DND-41 (cell line): ENCODE data around the gene SEMA3E.

Experiments used
- ATAC-seq: fragments of 200-7000 bp; cut with Tn5 transposase; 3 replicates; pipeline ENCODE4 v1.9.1; 2021; ENCODE audit warnings: low read depth; ENCODE audit not compliant: insufficient read depth
- DNase-seq: peaks from one replicate; pipeline ENCODE4 v3.0.0-alpha.2; 2020
- H2AFZ ChIP-seq: 2 replicates; pipeline ENCODE4 v1.6.0; 2012; ENCODE audit warnings: low read depth, low read length
- H3K27ac ChIP-seq: 2 replicates; pipeline ENCODE4 v1.5.1; 2012; ENCODE audit warnings: low read length, inconsistent platforms
- H3K27me3 ChIP-seq: fragments of 200-600 bp; sonication (generic); 2 replicates; pipeline ENCODE4 v1.6.0; 2012; ENCODE audit warnings: low read length, mild to moderate bottlenecking, inconsistent platforms; ENCODE audit not compliant: insufficient read depth, poor library complexity
- H3K36me3 ChIP-seq: 2 replicates; pipeline ENCODE4 v1.5.1; 2012; ENCODE audit warnings: low read length, inconsistent platforms; ENCODE audit not compliant: insufficient read depth
- H3K4me1 ChIP-seq: 2 replicates; pipeline ENCODE4 v1.5.1; 2012; ENCODE audit warnings: mild to moderate bottlenecking, low read length; ENCODE audit not compliant: insufficient read depth
- H3K4me2 ChIP-seq: 2 replicates; pipeline ENCODE4 v1.6.0; 2012; ENCODE audit warnings: mild to moderate bottlenecking, moderate library complexity, low read length, inconsistent platforms; ENCODE audit not compliant: insufficient read depth
- H3K4me3 ChIP-seq, 2 experiments: fragments of 200-600 bp in 1 of 2; shearing (Covaris generic) in 1 of 2; 2 replicates each; pipeline ENCODE4 v1.5.1; 2012 to 2016; ENCODE audit warnings: inconsistent platforms in 2 of 2, low read length in 2 of 2, mild to moderate bottlenecking in 2 of 2, low read depth in 1 of 2, moderate library complexity in 1 of 2
- H3K79me2 ChIP-seq: 2 replicates; pipeline ENCODE4 v1.6.0; 2012; ENCODE audit warnings: low read length, inconsistent platforms; ENCODE audit not compliant: insufficient read depth
- H3K9ac ChIP-seq: 2 replicates; pipeline ENCODE4 v1.6.0; 2012; ENCODE audit warnings: low read depth, mild to moderate bottlenecking, inconsistent platforms, low read length, moderate library complexity
- H3K9me3 ChIP-seq: 2 replicates; pipeline ENCODE4 v1.5.1; 2012; ENCODE audit warnings: low read length, moderate library complexity, mild to moderate bottlenecking, inconsistent platforms; ENCODE audit not compliant: insufficient read depth, severe bottlenecking
- H4K20me1 ChIP-seq: 2 replicates; pipeline ENCODE4 v1.6.0; 2012; ENCODE audit warnings: low read length; ENCODE audit not compliant: insufficient read depth
- EZH2 ChIP-seq: IDR thresholded peaks from 3 replicates; pipeline ENCODE4 v1.6.1; 2012; ENCODE audit warnings: borderline replicate concordance, low read depth, mild to moderate bottlenecking, moderate library complexity, low read length, inconsistent platforms; ENCODE audit not compliant: severe bottlenecking
- TF ChIP-seq, protein P1 (sequence below): IDR thresholded peaks from 2 replicates; pipeline ENCODE4 v1.5.1; 2012; ENCODE audit warnings: borderline replicate concordance, low read length, moderate library complexity, mild to moderate bottlenecking; ENCODE audit not compliant: poor library complexity, severe bottlenecking; ENCODE audit errors: extremely low read depth

Gene SEMA3E

DNA sequence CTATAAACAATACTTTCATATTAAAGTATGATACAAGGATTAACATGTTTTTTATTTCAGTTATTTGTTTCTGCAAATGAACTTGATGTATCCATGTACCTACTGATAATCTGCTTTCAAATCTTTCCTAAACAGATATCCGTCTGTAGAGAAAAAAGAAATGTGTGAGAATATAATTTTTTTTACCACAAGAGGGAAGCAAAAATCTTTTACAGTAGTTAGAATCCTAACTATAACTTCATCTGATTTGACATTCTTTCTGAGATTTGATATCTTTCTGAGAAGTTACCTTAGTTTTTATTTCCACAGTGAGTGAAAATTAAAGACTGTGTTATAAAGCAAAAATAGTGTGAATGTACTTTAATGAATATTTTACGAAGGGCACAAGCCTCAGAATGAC lies 282.3 kb downstream of the SEMA3E start:
- no peak for TF ChIP-seq EZH2
- TF ChIP-seq, protein P1, sequence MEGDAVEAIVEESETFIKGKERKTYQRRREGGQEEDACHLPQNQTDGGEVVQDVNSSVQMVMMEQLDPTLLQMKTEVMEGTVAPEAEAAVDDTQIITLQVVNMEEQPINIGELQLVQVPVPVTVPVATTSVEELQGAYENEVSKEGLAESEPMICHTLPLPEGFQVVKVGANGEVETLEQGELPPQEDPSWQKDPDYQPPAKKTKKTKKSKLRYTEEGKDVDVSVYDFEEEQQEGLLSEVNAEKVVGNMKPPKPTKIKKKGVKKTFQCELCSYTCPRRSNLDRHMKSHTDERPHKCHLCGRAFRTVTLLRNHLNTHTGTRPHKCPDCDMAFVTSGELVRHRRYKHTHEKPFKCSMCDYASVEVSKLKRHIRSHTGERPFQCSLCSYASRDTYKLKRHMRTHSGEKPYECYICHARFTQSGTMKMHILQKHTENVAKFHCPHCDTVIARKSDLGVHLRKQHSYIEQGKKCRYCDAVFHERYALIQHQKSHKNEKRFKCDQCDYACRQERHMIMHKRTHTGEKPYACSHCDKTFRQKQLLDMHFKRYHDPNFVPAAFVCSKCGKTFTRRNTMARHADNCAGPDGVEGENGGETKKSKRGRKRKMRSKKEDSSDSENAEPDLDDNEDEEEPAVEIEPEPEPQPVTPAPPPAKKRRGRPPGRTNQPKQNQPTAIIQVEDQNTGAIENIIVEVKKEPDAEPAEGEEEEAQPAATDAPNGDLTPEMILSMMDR: no peak
- Histone ChIP-seq H2AFZ (no peak overlapping the region), H3K4me3 (no peak overlapping the region), H3K4me2 (no peak overlapping the region), H3K9me3 (no peaks in the 10 kb centered on the region), H3K36me3 (no peaks in the 10 kb centered on the region), H3K4me1 (no peaks in the 10 kb centered on the region), H4K20me1 (no peaks in the 10 kb centered on the region), H3K27me3 (no peaks in the 10 kb centered on the region), H3K79me2 (no peaks in the 10 kb centered on the region), H3K27ac (no peak overlapping the region), H3K9ac (no peak overlapping the region)
- no peak for DNase-seq
- no peak for ATAC-seq

DNA sequence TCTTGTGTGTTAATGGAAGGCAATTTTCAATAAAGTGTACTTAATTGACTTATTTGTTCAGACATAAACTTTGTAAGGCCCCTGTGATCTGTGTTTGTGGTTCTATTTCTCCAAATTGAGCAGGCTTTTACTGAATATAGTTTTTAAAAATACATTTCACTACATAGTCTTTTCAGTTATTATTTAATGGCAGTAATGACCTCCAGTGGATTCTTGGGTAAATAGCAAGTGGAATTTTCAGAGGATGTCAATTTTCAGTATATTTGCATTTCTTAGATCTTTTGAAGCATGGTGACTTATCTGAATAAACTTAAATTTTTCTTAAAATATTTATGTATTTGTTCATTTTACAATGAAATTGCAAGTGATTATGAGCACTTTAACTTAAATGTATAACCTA lies 283.2 kb downstream of the SEMA3E start:
- no peak overlapping the region for H3K27ac ChIP-seq
- H3K4me3 ChIP-seq: no peak overlapping the region
- no peak overlapping the region for H3K9ac ChIP-seq
- H3K9me3 ChIP-seq: no peaks in the 10 kb centered on the region
- H4K20me1 ChIP-seq: no peaks in the 10 kb centered on the region
- no peaks in the 10 kb centered on the region for H3K79me2 ChIP-seq
- DNase-seq (no peak), ATAC-seq (no peak)
- no peaks in the 10 kb centered on the region for H3K36me3 ChIP-seq
- TF ChIP-seq EZH2: no peak
- TF ChIP-seq, protein P1: no peak
- no peak overlapping the region for H3K4me2 ChIP-seq
- H3K4me1 ChIP-seq: no peaks in the 10 kb centered on the region
- no peaks in the 10 kb centered on the region for H3K27me3 ChIP-seq
- no peak overlapping the region for H2AFZ ChIP-seq

DNA sequence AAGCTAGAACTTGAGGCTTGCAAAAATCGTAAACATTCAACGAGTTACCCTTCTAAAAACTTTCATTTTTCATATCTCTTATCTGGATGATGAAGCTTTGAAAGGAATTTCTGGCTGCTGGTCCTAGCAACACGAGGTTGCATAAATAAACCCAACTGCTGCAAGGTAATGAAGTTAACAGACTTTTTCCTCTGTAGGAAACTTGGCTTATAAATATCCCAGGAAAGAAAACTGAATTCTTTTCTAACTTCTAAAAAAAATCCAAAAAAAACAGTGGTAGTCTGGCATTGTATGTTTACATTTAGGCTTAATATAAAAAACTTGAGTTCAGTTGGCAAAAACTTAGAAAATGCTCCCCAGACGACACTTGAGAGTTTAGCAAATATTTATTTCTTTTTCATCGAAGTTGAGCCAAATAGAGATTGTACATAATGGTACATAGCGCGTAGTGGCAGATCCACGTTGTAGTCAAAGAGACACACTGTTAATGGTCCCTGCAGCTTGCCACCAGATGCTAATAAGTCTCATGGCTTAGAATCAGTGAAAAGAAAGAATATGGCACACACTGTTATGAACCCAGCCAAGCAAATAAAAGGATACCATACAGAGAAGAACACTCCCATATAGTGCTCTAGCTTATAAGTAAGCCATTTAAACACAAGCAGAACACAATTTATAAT lies 285.9 kb downstream of the SEMA3E start:
- no peak for TF ChIP-seq EZH2
- TF ChIP-seq, protein P1: no peak
- Histone ChIP-seq H3K27me3 (no peaks in the 10 kb centered on the region), H3K9ac (no peak overlapping the region), H3K4me3 (no peak overlapping the region), H3K4me2 (no peak overlapping the region), H3K9me3 (no peaks in the 10 kb centered on the region), H3K27ac (no peak overlapping the region), H2AFZ (no peak overlapping the region), H3K4me1 (no peaks in the 10 kb centered on the region), H3K36me3 (no peaks in the 10 kb centered on the region), H4K20me1 (no peaks in the 10 kb centered on the region), H3K79me2 (no peaks in the 10 kb centered on the region)
- no peak for ATAC-seq
- no peak for DNase-seq
